Ovary (tissue), 9 donors: ENCODE measurements around the gene ITIH4. TPM values are rescaled to one million over a fixed set of nuclear protein-coding genes. Genes with fewer than 3 reads are reported as not detected.

Source experiments
- DNase-seq, 5 donors: peaks; one replicate each; pipeline ENCODE4 v3.0.0-alpha.2; 2019 to 2020
- H3K27ac ChIP-seq, 2 donors: fragments of 200-600 bp; one replicate each; pipeline versions ENCODE4 v1.5.1 to v1.8.0; 2019 to 2022
- H3K27me3 ChIP-seq: fragments of 200-600 bp; one replicate; pipeline ENCODE4 v1.8.0; 2022
- H3K36me3 ChIP-seq: fragments of 200-600 bp; sonication (generic); one replicate; pipeline ENCODE4 v1.5.1; 2019
- H3K4me1 ChIP-seq: one replicate; pipeline ENCODE4 v1.8.1; 2013; ENCODE audit warnings: mild to moderate bottlenecking, moderate library complexity; ENCODE audit not compliant: insufficient read depth
- H3K4me3 ChIP-seq: fragments of 200-600 bp; sonication (generic); one replicate; pipeline ENCODE4 v1.5.1; 2017
- H3K9me3 ChIP-seq, 2 donors: fragments of 200-600 bp in 1 of 2; sonication (generic) in 1 of 2; one replicate each; pipeline versions ENCODE4 v1.5.1 to v1.8.1; 2013 to 2019; ENCODE audit warnings: mild to moderate bottlenecking in 1 of 2, moderate library complexity in 1 of 2
- EP300 ChIP-seq: sonication (generic); formaldehyde crosslinking; IDR thresholded peaks from one replicate; pipeline ENCODE4 v1.6.1; 2017; ENCODE audit warnings: antibody characterized with exemption
- POLR2A ChIP-seq: fragments of 450-650 bp; IDR thresholded peaks from one replicate; pipeline ENCODE4 v1.6.1; 2017; ENCODE audit warnings: antibody characterized with exemption, mild to moderate bottlenecking, moderate library complexity
- whole genome bisulfite sequencing, 3 donors: extraction: QIAGEN DNeasy Blood & Tissue Kit in 1 of 3; methylation state at CpG; one replicate each; pipeline versions ENCODE4 v1.1.5 to v1.1.7; 2013 to 2017; 5-methylcytosine and 5-hydroxymethylcytosine counted together
- intact Hi-C, 4 donors: fragments of 100-400 bp; cut with DNase I; formaldehyde crosslinking; loops; one replicate each; pipeline versions ENCODE4 v1.11.0 to v1.15.1; 2022 to 2023
- polyA plus RNA-seq, 2 donors: library from polyadenylated mRNA; stranded (reverse); fragments of 200-250 nt in 1 of 2; fragments of 350-450 nt in 1 of 2; fragmentation: Illumina TruSeq in 1 of 2; extraction: RNeasy Lipid Tissue Mini Kit (QIAGEN cat#74804) in 1 of 2; gene quantifications; one replicate each; pipeline ENCODE4 v1.2.3, GENCODE V29; 2013 to 2014
- total RNA-seq, 7 donors: library from RNA; depleted of rRNA in 2 of 7; stranded (reverse); fragments of >200 nt in 2 of 7; fragmentation: NEBNext Ultra II Directional in 3 of 7; extraction: Animal tissue kit (Norgen Biotek cat#: 25700) in 3 of 7; gene quantifications; one replicate each; pipeline versions ENCODE4 v1.1.0 to v1.2.4, GENCODE V29; 2016 to 2023
- TF ChIP-seq, protein P1 (sequence below), 3 donors: fragments of 450-650 bp in 2 of 3; fragments of 200-600 bp in 1 of 3; IDR thresholded peaks; one replicate each; pipeline versions ENCODE4 v1.5.1 to v1.8.0; 2016 to 2022; ENCODE audit warnings: antibody characterized with exemption in 3 of 3, mild to moderate bottlenecking in 1 of 3
- donor health status: DM: no; HTN: no; CAD: no; lungs with moderate emphysema.
- donor health status: DM: no; HTN: no; CAD: no.
- donor health status: Bipolar disorder and iron deficiency.
- donor health status: DM: yes; HTN: yes; CAD: no.
- donor health status: DM: no; HTN: no; CAD: no.
- donor health status: DM: yes; HTN: yes; CAD: no.

The ITIH4 gene
- total and polyA plus RNA-seq, 9 donors, result 2.2 to 14.2 (median 4.0) TPM

- WGBS, 3 donors, result 78 to 82% (median 80%) methylated on average over 9 of the region's 9 CpGs
- Histone ChIP-seq H3K36me3 (no peaks in the 10 kb centered on the region), H3K4me1 (no peaks in the 10 kb centered on the region), H3K4me3 (no peak overlapping the region), H3K9me3 (no peaks in the 10 kb centered on the region), H3K27ac (no peak overlapping the region), H3K27me3 (no peaks in the 10 kb centered on the region)
- DNase-seq, result no peak
- TF ChIP-seq EP300 (no peak), POLR2A (no peak)
- TF ChIP-seq, protein P1, sequence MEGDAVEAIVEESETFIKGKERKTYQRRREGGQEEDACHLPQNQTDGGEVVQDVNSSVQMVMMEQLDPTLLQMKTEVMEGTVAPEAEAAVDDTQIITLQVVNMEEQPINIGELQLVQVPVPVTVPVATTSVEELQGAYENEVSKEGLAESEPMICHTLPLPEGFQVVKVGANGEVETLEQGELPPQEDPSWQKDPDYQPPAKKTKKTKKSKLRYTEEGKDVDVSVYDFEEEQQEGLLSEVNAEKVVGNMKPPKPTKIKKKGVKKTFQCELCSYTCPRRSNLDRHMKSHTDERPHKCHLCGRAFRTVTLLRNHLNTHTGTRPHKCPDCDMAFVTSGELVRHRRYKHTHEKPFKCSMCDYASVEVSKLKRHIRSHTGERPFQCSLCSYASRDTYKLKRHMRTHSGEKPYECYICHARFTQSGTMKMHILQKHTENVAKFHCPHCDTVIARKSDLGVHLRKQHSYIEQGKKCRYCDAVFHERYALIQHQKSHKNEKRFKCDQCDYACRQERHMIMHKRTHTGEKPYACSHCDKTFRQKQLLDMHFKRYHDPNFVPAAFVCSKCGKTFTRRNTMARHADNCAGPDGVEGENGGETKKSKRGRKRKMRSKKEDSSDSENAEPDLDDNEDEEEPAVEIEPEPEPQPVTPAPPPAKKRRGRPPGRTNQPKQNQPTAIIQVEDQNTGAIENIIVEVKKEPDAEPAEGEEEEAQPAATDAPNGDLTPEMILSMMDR (IDR thresholded peaks at IDR 0.05), result no peak
- intact Hi-C loops, result no loop called here
Measured at GRCh38 chr3:52793702-52794611, 36.5 kb downstream of the ITIH4 start.

DNA sequence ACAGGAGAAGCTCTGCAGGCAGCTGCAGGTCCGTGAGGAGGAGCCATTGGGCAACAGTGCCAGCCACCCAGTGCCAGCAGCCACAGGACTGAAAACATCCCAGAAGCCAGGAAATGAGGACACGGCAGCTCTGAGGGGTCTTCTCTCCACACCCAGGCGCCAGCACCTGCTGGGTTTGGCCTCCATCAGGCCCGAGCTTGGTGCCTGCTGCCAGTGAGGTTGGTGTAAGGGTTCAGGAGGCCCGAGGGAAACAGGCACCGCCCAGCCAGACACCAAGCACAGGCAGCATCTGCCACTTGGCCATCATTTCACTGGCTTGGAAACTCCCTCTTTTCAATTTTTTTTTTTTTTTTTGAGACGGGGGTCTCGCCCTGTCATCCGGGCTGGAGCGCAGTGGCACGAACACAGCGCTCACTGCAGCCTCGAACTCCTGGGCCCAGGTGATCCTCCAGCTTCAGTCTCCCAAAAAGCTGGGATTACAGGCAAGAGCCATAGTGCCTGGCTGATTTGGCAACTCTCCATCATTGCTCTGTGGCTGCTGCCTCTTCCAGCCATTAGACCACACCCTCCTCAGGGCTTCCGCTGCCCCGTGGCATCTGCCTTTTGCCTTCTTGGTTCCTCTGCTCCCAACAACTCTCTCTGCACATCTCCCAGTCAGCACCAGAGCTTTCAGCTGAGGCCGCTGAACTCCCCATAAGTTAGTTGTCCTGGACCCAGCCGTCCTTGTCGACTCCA, 37.3 kb downstream of the ITIH4 start:
- Histone ChIP-seq H3K4me1 (no peaks in the 10 kb centered on the region), H3K9me3 (no peaks in the 10 kb centered on the region), H3K4me3 (no peak overlapping the region), H3K27ac (no peak overlapping the region), H3K27me3 (no peaks in the 10 kb centered on the region), H3K36me3 (no peaks in the 10 kb centered on the region)
- no peak for TF ChIP-seq POLR2A
- TF ChIP-seq, protein P1 (IDR thresholded peaks at IDR 0.05), result no peak
- no peak for TF ChIP-seq EP300
- intact Hi-C loops, result no loop called here
- WGBS, 3 donors, result 79 to 86% (median 83%) methylated on average over 18 of the region's 18 CpGs
- no peak for DNase-seq

DNA sequence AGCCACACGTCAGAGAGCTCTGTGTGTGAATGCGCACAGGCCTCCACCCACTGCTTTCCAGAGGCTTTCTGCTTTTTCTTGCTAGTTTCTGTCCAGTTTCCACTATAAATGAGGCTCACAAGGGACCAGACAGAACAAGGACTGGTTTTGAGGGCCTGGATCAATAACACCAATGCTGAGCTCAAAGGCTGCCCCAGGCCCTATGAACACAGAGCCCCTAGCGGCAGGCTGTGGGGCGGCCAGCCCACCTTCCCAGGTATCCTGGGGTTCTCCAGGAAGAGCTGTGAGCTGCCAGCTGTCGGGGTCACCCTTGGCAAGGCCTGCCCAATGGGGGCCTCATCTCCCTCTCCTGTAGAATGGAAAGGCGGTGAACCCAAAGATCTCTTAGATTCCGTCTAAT, 38.1 kb downstream of the ITIH4 start:
- no peak overlapping the region for H3K4me3 ChIP-seq
- H3K4me1 ChIP-seq, result no peaks in the 10 kb centered on the region
- 85 to 91% (median 90%) methylated on average over 7 of the region's 7 CpGs for WGBS, 3 donors
- no peaks in the 10 kb centered on the region for H3K9me3 ChIP-seq
- DNase-seq, result no peak
- intact Hi-C loops, result no loop called here
- TF ChIP-seq EP300 (no peak), POLR2A (no peak)
- TF ChIP-seq, protein P1 (IDR thresholded peaks at IDR 0.05), result no peak
- no peaks in the 10 kb centered on the region for H3K27me3 ChIP-seq
- no peak overlapping the region for H3K27ac ChIP-seq
- no peaks in the 10 kb centered on the region for H3K36me3 ChIP-seq

DNA sequence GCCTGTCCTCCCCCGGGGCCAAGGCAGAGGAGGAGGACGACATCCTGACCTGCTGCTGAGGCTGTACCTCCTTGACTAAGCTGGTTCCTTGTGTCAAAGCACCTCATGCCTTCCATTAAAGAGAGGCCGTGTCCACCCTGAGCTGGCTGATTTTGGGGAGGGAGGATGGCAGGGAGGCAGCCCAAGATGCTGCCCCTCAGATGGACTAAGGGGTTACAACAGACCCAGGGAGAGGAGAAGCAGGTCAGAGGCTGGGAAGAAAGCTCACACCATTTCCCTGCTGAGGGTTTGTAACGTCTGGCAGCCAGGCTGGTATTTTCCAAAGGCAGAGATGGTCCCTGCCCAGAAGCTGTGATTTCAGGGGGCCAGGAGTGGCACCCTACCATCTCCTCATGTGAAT, 38.5 kb downstream of the ITIH4 start:
- no peaks in the 10 kb centered on the region for H3K36me3 ChIP-seq
- no peaks in the 10 kb centered on the region for H3K4me1 ChIP-seq
- 47 to 69% (median 67%) methylated on average over 3 to 4 of the region's 4 CpGs for WGBS, 3 donors
- no peak for DNase-seq
- H3K27ac ChIP-seq, result no peak overlapping the region
- H3K27me3 ChIP-seq, result no peaks in the 10 kb centered on the region
- H3K4me3 ChIP-seq, result no peak overlapping the region
- intact Hi-C loops, result no loop called here
- no peaks in the 10 kb centered on the region for H3K9me3 ChIP-seq
- TF ChIP-seq EP300 (no peak), POLR2A (no peak)
- TF ChIP-seq, protein P1 (IDR thresholded peaks at IDR 0.05), result no peak
